Trophoblast cell (in vitro differentiated cells and primary cell): ENCODE data around the gene LY6G5C.

Experiments used
- DNase-seq, 2 donors: peaks; one replicate each; pipeline ENCODE4 v3.0.0-alpha.2; 2016
- H2AFZ ChIP-seq: 2 replicates; pipeline ENCODE4 v1.6.1; 2013; ENCODE audit warnings: low read length, moderate library complexity, mild to moderate bottlenecking; ENCODE audit not compliant: insufficient read depth, poor library complexity
- H2AK5ac ChIP-seq: 2 replicates; pipeline ENCODE4 v1.6.1; 2013; ENCODE audit warnings: mild to moderate bottlenecking, low read length
- H2BK120ac ChIP-seq: 2 replicates; pipeline ENCODE4 v1.6.1; 2013; ENCODE audit warnings: low read length, mild to moderate bottlenecking, moderate library complexity; ENCODE audit not compliant: insufficient read depth, poor library complexity
- H2BK12ac ChIP-seq: 2 replicates; pipeline ENCODE4 v1.6.1; 2013; ENCODE audit warnings: mild to moderate bottlenecking, low read length, moderate library complexity
- H2BK5ac ChIP-seq: 2 replicates; pipeline ENCODE4 v1.6.1; 2013; ENCODE audit warnings: low read length, low read depth, moderate library complexity, mild to moderate bottlenecking; ENCODE audit not compliant: poor library complexity
- H3K14ac ChIP-seq: 2 replicates; pipeline ENCODE4 v1.6.1; 2013; ENCODE audit warnings: mild to moderate bottlenecking, low read length
- H3K18ac ChIP-seq: 2 replicates; pipeline ENCODE4 v1.6.1; 2013; ENCODE audit warnings: mild to moderate bottlenecking, low read length
- H3K23ac ChIP-seq: 2 replicates; pipeline ENCODE4 v1.6.1; 2013; ENCODE audit warnings: low read length
- H3K27ac ChIP-seq: 2 replicates; pipeline ENCODE4 v1.5.1; 2013; ENCODE audit warnings: low read depth, mild to moderate bottlenecking, inconsistent platforms, low read length, moderate library complexity
- H3K27me3 ChIP-seq: 2 replicates; pipeline ENCODE4 v1.6.1; 2013; ENCODE audit warnings: inconsistent platforms, mild to moderate bottlenecking, low read length, moderate library complexity; ENCODE audit not compliant: insufficient read depth
- H3K36me3 ChIP-seq, 2 experiments: 1 replicate in 1 of 2; 2 replicates in 1 of 2; pipeline ENCODE4 v1.6.1; 2013; ENCODE audit warnings: low read length in 2 of 2, mild to moderate bottlenecking in 2 of 2, moderate library complexity in 1 of 2; ENCODE audit not compliant: insufficient read depth in 2 of 2, control insufficient read depth in 1 of 2
- H3K4ac ChIP-seq: 2 replicates; pipeline ENCODE4 v1.6.1; 2013; ENCODE audit warnings: low read depth, mild to moderate bottlenecking, low read length, moderate library complexity
- H3K4me1 ChIP-seq, 2 experiments: 1 replicate in 1 of 2; 2 replicates in 1 of 2; pipeline ENCODE4 v1.6.1; 2013; ENCODE audit warnings: low read length in 2 of 2, mild to moderate bottlenecking in 2 of 2, moderate library complexity in 1 of 2; ENCODE audit not compliant: insufficient read depth in 2 of 2, control insufficient read depth in 1 of 2
- H3K4me2 ChIP-seq: 2 replicates; pipeline ENCODE4 v1.6.1; 2013; ENCODE audit warnings: inconsistent platforms, mild to moderate bottlenecking, low read length, moderate library complexity
- H3K4me3 ChIP-seq: 2 replicates; pipeline ENCODE4 v1.5.1; 2013; ENCODE audit warnings: mild to moderate bottlenecking, low read depth, low read length, inconsistent platforms
- H3K79me1 ChIP-seq: one replicate; pipeline ENCODE4 v1.6.1; 2013; ENCODE audit warnings: low read length
- H3K79me2 ChIP-seq: 2 replicates; pipeline ENCODE4 v1.6.1; 2013; ENCODE audit warnings: low read length, mild to moderate bottlenecking; ENCODE audit not compliant: control insufficient read depth, insufficient read depth, poor library complexity
- H3K9ac ChIP-seq: 2 replicates; pipeline ENCODE4 v1.6.1; 2013; ENCODE audit warnings: mild to moderate bottlenecking, low read length
- H3K9me3 ChIP-seq: 2 replicates; pipeline ENCODE4 v1.6.1; 2013; ENCODE audit warnings: low read depth, mild to moderate bottlenecking, control low read depth, inconsistent platforms, low read length; ENCODE audit not compliant: insufficient read depth
- H4K12ac ChIP-seq: 2 replicates; pipeline ENCODE4 v1.6.1; 2013; ENCODE audit warnings: low read depth, mild to moderate bottlenecking, low read length, moderate library complexity
- H4K8ac ChIP-seq: 2 replicates; pipeline ENCODE4 v1.6.1; 2013; ENCODE audit warnings: low read depth, mild to moderate bottlenecking, low read length, moderate library complexity
- H4K91ac ChIP-seq: one replicate; pipeline ENCODE4 v1.6.1; 2013; ENCODE audit warnings: low read depth, mild to moderate bottlenecking, low read length, moderate library complexity
- WGBS: extraction: QIAGEN DNeasy Blood & Tissue Kit; methylation state at CpG from one replicate; pipeline ENCODE4 v1.1.7; 2013; ENCODE audit warnings: missing lambda C conversion rate; ENCODE audit not compliant: insufficient read length, insufficient coverage; ENCODE audit errors: extremely low coverage; 5-methylcytosine and 5-hydroxymethylcytosine counted together

Gene LY6G5C

DNA sequence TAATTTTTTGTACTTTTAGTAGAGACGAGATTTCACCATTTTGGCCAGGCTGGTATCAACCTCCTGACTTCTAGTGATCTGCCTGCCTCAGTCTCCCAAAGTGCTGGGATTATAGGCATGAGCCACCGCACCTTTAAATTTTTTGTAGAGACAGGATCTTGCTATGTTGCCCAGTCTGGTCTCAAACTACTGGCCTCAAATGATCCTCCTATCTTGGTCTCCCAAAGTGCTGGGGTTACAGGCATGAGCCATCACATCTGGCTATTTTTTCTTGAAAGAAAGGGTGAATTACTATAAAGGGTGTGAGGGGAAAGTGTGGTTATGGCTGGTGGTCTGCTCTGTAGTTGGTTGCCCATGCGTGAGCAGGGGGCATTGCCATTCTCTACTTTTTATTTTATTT, 27.4 kb upstream of the LY6G5C start:
- no peak for DNase-seq
- no peak overlapping the region for H2BK12ac ChIP-seq
- H3K4me1 ChIP-seq, result no peaks in the 10 kb centered on the region
- H3K9me3 ChIP-seq, result peaks cover 2% of the 10 kb centered on the region
- H4K12ac ChIP-seq, result no peak overlapping the region
- no CpG with 5 or more reads among the region's 3 CpGs for WGBS
- H3K18ac ChIP-seq, result no peak overlapping the region
- H3K4ac ChIP-seq, result no peak overlapping the region
- no peak overlapping the region for H2BK120ac ChIP-seq
- no peak overlapping the region for H3K27ac ChIP-seq
- no peaks in the 10 kb centered on the region for H3K36me3 ChIP-seq
- H3K14ac ChIP-seq, result no peak overlapping the region
- no peak overlapping the region for H3K23ac ChIP-seq
- H3K27me3 ChIP-seq, result no peaks in the 10 kb centered on the region
- H2AFZ ChIP-seq, result no peak overlapping the region
- no peak overlapping the region for H4K8ac ChIP-seq
- no peak overlapping the region for H4K91ac ChIP-seq
- H2BK5ac ChIP-seq, result no peak overlapping the region
- no peak overlapping the region for H3K9ac ChIP-seq
- H2AK5ac ChIP-seq, result no peak overlapping the region
- H3K4me2 ChIP-seq, result no peak overlapping the region
- no peaks in the 10 kb centered on the region for H3K79me1 ChIP-seq
- no peaks in the 10 kb centered on the region for H3K79me2 ChIP-seq
- H3K4me3 ChIP-seq, result no peak overlapping the region

DNA sequence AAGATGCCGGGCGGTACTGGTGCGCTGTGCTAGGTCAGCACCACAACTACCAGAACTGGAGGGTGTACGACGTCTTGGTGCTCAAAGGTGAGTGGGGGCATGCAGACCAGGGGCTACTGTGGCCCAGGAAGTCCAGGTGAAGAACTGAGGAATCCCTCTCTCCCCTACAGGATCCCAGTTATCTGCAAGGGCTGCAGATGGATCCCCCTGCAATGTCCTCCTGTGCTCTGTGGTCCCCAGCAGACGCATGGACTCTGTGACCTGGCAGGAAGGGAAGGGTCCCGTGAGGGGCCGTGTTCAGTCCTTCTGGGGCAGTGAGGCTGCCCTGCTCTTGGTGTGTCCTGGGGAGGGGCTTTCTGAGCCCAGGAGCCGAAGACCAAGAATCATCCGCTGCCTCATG, 26.8 kb upstream of the LY6G5C start:
- no peaks in the 10 kb centered on the region for H3K36me3 ChIP-seq
- no CpG with 5 or more reads among the region's 10 CpGs for WGBS
- H3K4ac ChIP-seq, result no peak overlapping the region
- no peak overlapping the region for H4K91ac ChIP-seq
- H4K8ac ChIP-seq, result no peak overlapping the region
- no peak overlapping the region for H2BK120ac ChIP-seq
- no peak overlapping the region for H2AK5ac ChIP-seq
- no peak overlapping the region for H3K14ac ChIP-seq
- no peak overlapping the region for H3K27ac ChIP-seq
- no peak overlapping the region for H3K9ac ChIP-seq
- H4K12ac ChIP-seq, result no peak overlapping the region
- H2AFZ ChIP-seq, result no peak overlapping the region
- no peak overlapping the region for H3K18ac ChIP-seq
- peaks cover 1% of the 10 kb centered on the region for H3K79me2 ChIP-seq
- no peak overlapping the region for H2BK5ac ChIP-seq
- H2BK12ac ChIP-seq, result no peak overlapping the region
- H3K23ac ChIP-seq, result no peak overlapping the region
- no peaks in the 10 kb centered on the region for H3K27me3 ChIP-seq
- H3K9me3 ChIP-seq, result peaks cover 2% of the 10 kb centered on the region
- no peaks in the 10 kb centered on the region for H3K4me1 ChIP-seq
- no peak for DNase-seq
- no peak overlapping the region for H3K4me2 ChIP-seq
- H3K79me1 ChIP-seq, result peaks cover 4% of the 10 kb centered on the region
- no peak overlapping the region for H3K4me3 ChIP-seq

DNA sequence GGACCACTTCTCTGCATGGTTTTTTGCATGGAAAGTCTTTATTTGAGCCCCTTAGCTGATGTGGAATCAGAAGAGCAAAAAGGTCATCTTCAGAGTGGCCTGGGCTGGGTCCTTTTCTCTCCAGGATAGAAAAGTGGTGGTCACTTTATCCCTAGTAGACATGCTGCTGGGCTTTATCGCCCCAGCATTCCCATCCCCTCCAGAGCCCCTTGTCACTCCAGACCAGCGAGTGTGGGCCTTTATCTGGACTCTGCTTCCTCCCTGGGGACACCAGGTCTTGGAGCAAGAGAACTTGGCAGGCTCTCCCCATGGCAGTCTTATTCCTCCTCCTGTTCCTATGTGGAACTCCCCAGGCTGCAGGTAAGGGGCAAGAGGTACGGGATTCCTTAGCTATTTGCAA, 25.7 kb upstream of the LY6G5C start, which contains the start of gene LY6G6F:
Gene LY6G6F (plus strand): TSS at position 268 of the 400 bp plus-strand sequence. CDS start 41 bp downstream, at position 309.
- Histone ChIP-seq H3K27me3 (no peaks in the 10 kb centered on the region), H3K4ac (no peak within 1 kb of the TSS), H4K8ac (no peak within 1 kb of the TSS), H3K23ac (no peak within 1 kb of the TSS), H2BK12ac (no peak within 1 kb of the TSS), H3K4me3 (no peak within 1 kb of the TSS), H3K9me3 (peaks cover 2% of the 10 kb centered on the region), H3K18ac (no peak within 1 kb of the TSS), H2AK5ac (no peak within 1 kb of the TSS), H3K4me2 (no peak within 1 kb of the TSS), H3K27ac (no peak within 1 kb of the TSS), H3K79me1 (peaks cover 6% of the 10 kb centered on the region), H3K14ac (no peak within 1 kb of the TSS), H3K9ac (no peak within 1 kb of the TSS), H3K36me3 (no peaks in the 10 kb centered on the region), H3K4me1 (peaks cover 5 to 7% of the 10 kb centered on the region in 2 experiments), H2BK5ac (no peak within 1 kb of the TSS), H3K79me2 (peaks cover 6% of the 10 kb centered on the region), H2BK120ac (no peak within 1 kb of the TSS), H4K91ac (no peak within 1 kb of the TSS), H2AFZ (no peak within 1 kb of the TSS), H4K12ac (no peak within 1 kb of the TSS)
- no peak for DNase-seq
- no CpG with 5 or more reads among the region's 3 CpGs for WGBS

DNA sequence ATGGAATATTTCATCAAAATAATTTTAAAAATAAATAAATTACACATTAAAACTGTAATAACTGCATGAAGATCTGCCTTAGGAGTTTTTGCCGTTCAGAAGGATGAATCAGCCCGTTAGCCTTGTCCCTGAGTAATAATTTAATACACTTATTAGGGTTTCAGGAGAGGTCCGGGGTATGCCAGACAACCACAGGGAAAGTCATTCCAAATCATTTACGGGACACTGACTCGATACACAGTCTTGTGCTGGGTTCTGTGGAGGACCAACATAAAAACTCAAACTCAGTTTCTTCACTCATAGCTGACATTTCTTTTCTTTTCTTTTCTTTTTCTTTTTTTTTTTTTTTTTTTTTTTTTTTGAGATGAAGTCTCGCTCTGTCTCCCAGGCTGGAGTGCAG, 25.1 kb upstream of the LY6G5C start:
- peaks cover 6% of the 10 kb centered on the region for H3K79me1 ChIP-seq
- H3K79me2 ChIP-seq, result peaks cover 6% of the 10 kb centered on the region
- no peak overlapping the region for H2AFZ ChIP-seq
- H3K36me3 ChIP-seq, result peaks cover 1 to 2% of the 10 kb centered on the region in 2 experiments
- H3K4ac ChIP-seq, result no peak overlapping the region
- H3K9me3 ChIP-seq, result peaks cover 2% of the 10 kb centered on the region
- no peak overlapping the region for H2BK5ac ChIP-seq
- no peak overlapping the region for H3K18ac ChIP-seq
- no peak overlapping the region for H3K14ac ChIP-seq
- no peak overlapping the region for H3K9ac ChIP-seq
- H4K91ac ChIP-seq, result no peak overlapping the region
- H3K4me2 ChIP-seq, result no peak overlapping the region
- DNase-seq, result no peak
- H3K4me1 ChIP-seq, result peaks cover 6 to 8% of the 10 kb centered on the region in 2 experiments
- no peak overlapping the region for H3K4me3 ChIP-seq
- no peak overlapping the region for H3K27ac ChIP-seq
- H4K8ac ChIP-seq, result no peak overlapping the region
- no peak overlapping the region for H4K12ac ChIP-seq
- no peak overlapping the region for H2AK5ac ChIP-seq
- H2BK12ac ChIP-seq, result no peak overlapping the region
- no CpG with 5 or more reads among the region's 6 CpGs for WGBS
- H2BK120ac ChIP-seq, result no peak overlapping the region
- H3K27me3 ChIP-seq, result no peaks in the 10 kb centered on the region
- no peak overlapping the region for H3K23ac ChIP-seq
